Thyroid gland (tissue), 4 donors: ENCODE measurements around the gene DYNLL1. TPM values are rescaled to one million over a fixed set of nuclear protein-coding genes. Genes with fewer than 3 reads are reported as not detected.
"Not testable (repeated sequence)": the region's sequence is repeated elsewhere in the genome, so short reads cannot be mapped to it uniquely, and the experiment has no call there.

ENCODE experiments used
- DNase-seq, 2 donors: peaks; one replicate each; pipeline ENCODE4 v3.0.0-alpha.2; 2019
- H3K27ac ChIP-seq, 3 donors: fragments of 200-600 bp; sonication (generic); 1 replicate in 2 of 3; 2 replicates in 1 of 3; pipeline ENCODE4 v1.5.1; 2016 to 2019; ENCODE audit warnings: mild to moderate bottlenecking in 1 of 3, moderate library complexity in 1 of 3
- H3K27me3 ChIP-seq: fragments of 200-600 bp; sonication (generic); one replicate; pipeline ENCODE4 v1.5.1; 2019
- H3K36me3 ChIP-seq, 2 donors: fragments of 200-600 bp; sonication (generic); one replicate each; pipeline ENCODE4 v1.5.1; 2016 to 2019
- H3K4me1 ChIP-seq, 2 donors: fragments of 200-600 bp; sonication (generic); one replicate each; pipeline ENCODE4 v1.5.1; 2017 to 2019
- H3K4me3 ChIP-seq, 3 donors: fragments of 200-600 bp; sonication (generic); replicated peaks in 1 of 3; 1 replicate in 2 of 3; 2 replicates in 1 of 3; pipeline ENCODE4 v1.5.1; 2016; ENCODE audit warnings: mild to moderate bottlenecking in 1 of 3
- H3K9me3 ChIP-seq: fragments of 200-600 bp; sonication (generic); one replicate; pipeline ENCODE4 v1.5.1; 2017
- CTCF ChIP-seq, 6 experiments: fragments of 200-600 bp in 3 of 6; fragments of 450-650 bp in 3 of 6; sonication (generic) in 3 of 6; IDR thresholded peaks; one replicate each; pipeline ENCODE4 v1.5.1; 2016 to 2019; ENCODE audit warnings: antibody characterized with exemption in 6 of 6, mild to moderate bottlenecking in 2 of 6, inconsistent platforms in 1 of 6, moderate library complexity in 1 of 6
- POLR2A ChIP-seq, 2 donors: fragments of 450-650 bp; IDR thresholded peaks; one replicate each; pipeline ENCODE4 v1.6.1; 2017; ENCODE audit warnings: antibody characterized with exemption in 2 of 2, mild to moderate bottlenecking in 2 of 2, moderate library complexity in 1 of 2
- WGBS, 2 donors: methylation state at CpG; one replicate each; pipeline ENCODE4 v1.1.5; 2017; 5-methylcytosine and 5-hydroxymethylcytosine counted together
- intact Hi-C: fragments of 100-400 bp; cut with DNase I; formaldehyde crosslinking; loops from one replicate; pipeline ENCODE4 v1.15.1; 2023
- total RNA-seq, 4 donors: library from RNA; depleted of rRNA; stranded (reverse); fragments of >200 nt; gene quantifications; one replicate each; pipeline ENCODE4 v1.2.3, GENCODE V29; 2016

DYNLL1 gene
- total RNA-seq, 4 donors from 2014 or later, result 128 to 265 (median 232) TPM

GRCh38 chr12:120483621-120484020, 12.3 kb upstream of the DYNLL1 start:
- intact Hi-C loops, result no loop called here
- no peaks in the 10 kb centered on the region for H3K9me3 ChIP-seq
- H3K27ac ChIP-seq, result no peak overlapping the region
- TF ChIP-seq CTCF (IDR thresholded peaks at IDR 0.05) (no peak), POLR2A (IDR thresholded peaks at IDR 0.05) (no peak)
- H3K4me1 ChIP-seq, result no peaks in the 10 kb centered on the region
- H3K36me3 ChIP-seq, result no peaks in the 10 kb centered on the region
- no peak overlapping the region for H3K4me3 ChIP-seq
- DNase-seq, result no peak
- H3K27me3 ChIP-seq, result no peaks in the 10 kb centered on the region
- 100% methylated on average over 1 of the region's 1 CpG for WGBS, 2 donors

GRCh38 chr12:120485961-120486881, 9.7 kb upstream of the DYNLL1 start:
- H3K9me3 ChIP-seq, result no peaks in the 10 kb centered on the region
- 94% methylated on average over 7 of the region's 7 CpGs for WGBS, 2 donors
- no peak overlapping the region for H3K27ac ChIP-seq
- H3K27me3 ChIP-seq, result no peaks in the 10 kb centered on the region
- no peaks in the 10 kb centered on the region for H3K36me3 ChIP-seq
- TF ChIP-seq CTCF (IDR thresholded peaks at IDR 0.05) (no peak), POLR2A (IDR thresholded peaks at IDR 0.05) (no peak)
- no peak overlapping the region for H3K4me3 ChIP-seq
- DNase-seq, result no peak
- no peaks in the 10 kb centered on the region for H3K4me1 ChIP-seq
- intact Hi-C loops, result no loop called here

DNA sequence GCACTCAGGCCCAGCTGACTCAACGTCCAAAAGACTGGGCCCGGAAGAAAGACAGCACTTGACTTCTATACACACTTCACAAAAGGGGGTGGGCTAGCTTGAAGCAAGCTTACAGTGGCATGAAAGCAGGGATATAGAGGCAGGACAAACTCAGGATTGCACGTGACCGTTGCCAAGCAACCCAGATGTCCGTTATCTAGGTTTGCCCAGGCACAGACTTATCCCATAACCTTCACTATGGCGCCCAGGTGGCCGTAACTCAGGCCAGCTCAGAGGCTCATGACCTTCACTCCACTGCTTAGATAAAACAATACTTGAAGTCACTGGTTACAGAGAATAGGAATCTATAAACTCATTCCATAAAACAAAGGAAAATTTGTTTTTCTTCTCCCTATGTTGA, 8.4 kb upstream of the DYNLL1 start:
- intact Hi-C loops, H3K27me3 ChIP-seq, H3K36me3 ChIP-seq, H3K27ac ChIP-seq, DNase-seq, H3K4me1 ChIP-seq, H3K9me3 ChIP-seq, H3K4me3 ChIP-seq: not testable (repeated sequence)
- 85 to 94% methylated on average over 7 of the region's 7 CpGs for WGBS, 2 donors

GRCh38 chr12:120488057-120488640, 7.8 kb upstream of the DYNLL1 start:
- TF ChIP-seq CTCF (IDR thresholded peaks at IDR 0.05) (no peak), POLR2A (IDR thresholded peaks at IDR 0.05) (no peak)
- no peaks in the 10 kb centered on the region for H3K9me3 ChIP-seq
- WGBS, 2 donors, result 78% methylated on average over 5 of the region's 5 CpGs
- intact Hi-C loops, result no loop called here
- H3K4me3 ChIP-seq, result no peak overlapping the region
- no peak for DNase-seq
- no peaks in the 10 kb centered on the region for H3K4me1 ChIP-seq
- H3K27ac ChIP-seq, result no peak overlapping the region
- no peaks in the 10 kb centered on the region for H3K27me3 ChIP-seq
- H3K36me3 ChIP-seq, result no peaks in the 10 kb centered on the region

DNA sequence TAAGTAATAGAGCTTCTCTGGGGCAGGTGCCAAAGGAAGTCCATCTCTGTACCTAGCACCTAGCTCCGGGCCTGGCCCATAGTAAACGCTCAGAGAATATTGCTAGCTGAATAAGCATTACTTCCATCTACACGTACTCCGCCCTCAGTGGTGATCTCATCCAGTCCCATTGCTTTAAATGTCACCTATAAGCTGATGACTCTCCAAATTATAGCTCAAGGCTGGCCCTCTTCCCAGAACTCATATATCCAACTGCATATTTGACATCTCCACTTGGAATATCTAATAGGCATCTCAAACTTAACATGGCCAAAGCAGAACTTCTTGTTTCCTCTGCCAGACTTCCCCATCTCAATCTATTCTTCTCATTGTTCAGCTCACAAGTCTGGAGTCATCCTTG, 6.9 kb upstream of the DYNLL1 start:
- WGBS, 2 donors, result 94 to 98% methylated on average over 4 of the region's 4 CpGs
- no peaks in the 10 kb centered on the region for H3K9me3 ChIP-seq
- TF ChIP-seq CTCF (IDR thresholded peaks at IDR 0.05), result no peak
- TF ChIP-seq POLR2A (IDR thresholded peaks at IDR 0.05), result no peak
- no peaks in the 10 kb centered on the region for H3K36me3 ChIP-seq
- no peaks in the 10 kb centered on the region for H3K4me1 ChIP-seq
- H3K27ac ChIP-seq, result no peak overlapping the region
- no peak overlapping the region for H3K4me3 ChIP-seq
- intact Hi-C loops, result no loop called here
- DNase-seq, result no peak
- H3K27me3 ChIP-seq, result no peaks in the 10 kb centered on the region
